Measurements from ENCODE around the gene SCUBE1.

DNA sequence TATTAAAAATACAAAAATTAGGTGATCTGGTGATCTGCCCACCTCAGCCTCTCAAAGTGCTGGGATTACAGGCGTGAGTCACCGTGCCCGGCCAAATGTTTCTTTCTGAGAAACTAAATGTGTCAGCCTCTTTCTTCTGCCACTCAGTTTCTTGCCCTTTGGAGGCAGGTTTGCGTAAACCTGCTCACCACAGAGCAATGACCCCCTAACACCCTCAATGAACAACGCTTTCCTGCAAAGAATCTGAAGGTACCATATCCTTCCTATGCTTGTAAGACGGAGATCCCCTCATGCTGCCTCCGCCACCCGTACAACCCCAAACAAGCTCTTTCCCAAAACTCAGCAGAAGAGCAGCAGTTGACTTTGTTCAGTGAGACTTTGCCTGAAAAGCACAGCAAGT, 117.6 kb downstream of the SCUBE1 start:
- TF ChIP-seq, protein P1, sequence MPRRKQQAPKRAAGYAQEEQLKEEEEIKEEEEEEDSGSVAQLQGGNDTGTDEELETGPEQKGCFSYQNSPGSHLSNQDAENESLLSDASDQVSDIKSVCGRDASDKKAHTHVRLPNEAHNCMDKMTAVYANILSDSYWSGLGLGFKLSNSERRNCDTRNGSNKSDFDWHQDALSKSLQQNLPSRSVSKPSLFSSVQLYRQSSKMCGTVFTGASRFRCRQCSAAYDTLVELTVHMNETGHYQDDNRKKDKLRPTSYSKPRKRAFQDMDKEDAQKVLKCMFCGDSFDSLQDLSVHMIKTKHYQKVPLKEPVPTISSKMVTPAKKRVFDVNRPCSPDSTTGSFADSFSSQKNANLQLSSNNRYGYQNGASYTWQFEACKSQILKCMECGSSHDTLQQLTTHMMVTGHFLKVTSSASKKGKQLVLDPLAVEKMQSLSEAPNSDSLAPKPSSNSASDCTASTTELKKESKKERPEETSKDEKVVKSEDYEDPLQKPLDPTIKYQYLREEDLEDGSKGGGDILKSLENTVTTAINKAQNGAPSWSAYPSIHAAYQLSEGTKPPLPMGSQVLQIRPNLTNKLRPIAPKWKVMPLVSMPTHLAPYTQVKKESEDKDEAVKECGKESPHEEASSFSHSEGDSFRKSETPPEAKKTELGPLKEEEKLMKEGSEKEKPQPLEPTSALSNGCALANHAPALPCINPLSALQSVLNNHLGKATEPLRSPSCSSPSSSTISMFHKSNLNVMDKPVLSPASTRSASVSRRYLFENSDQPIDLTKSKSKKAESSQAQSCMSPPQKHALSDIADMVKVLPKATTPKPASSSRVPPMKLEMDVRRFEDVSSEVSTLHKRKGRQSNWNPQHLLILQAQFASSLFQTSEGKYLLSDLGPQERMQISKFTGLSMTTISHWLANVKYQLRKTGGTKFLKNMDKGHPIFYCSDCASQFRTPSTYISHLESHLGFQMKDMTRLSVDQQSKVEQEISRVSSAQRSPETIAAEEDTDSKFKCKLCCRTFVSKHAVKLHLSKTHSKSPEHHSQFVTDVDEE (CRISPR knock-in tag; IDR thresholded peaks at IDR 0.05): no peak
- TF ChIP-seq ARNTL (CRISPR knock-in tag; IDR thresholded peaks at IDR 0.05; ENCODE audit: borderline replicate concordance, low read depth): no peak

All from SK-N-SH treated with all-trans-retinoic acid at 6 μM for 48 hours (cell line).